Measurements from ENCODE around the gene SLC35C1.

GRCh38 chr11:45772986-45773785 lies 31.8 kb upstream of the SLC35C1 start:
- TF ChIP-seq EZH2 (optimal IDR thresholded peaks at IDR 0.05; ENCODE audit: low read depth, low read length): no peak
- no peak for TF ChIP-seq CTCF (IDR thresholded peaks at IDR 0.05; ENCODE audit: low read length)

All from MM.1S (cell line).